Umbilical cord (tissue), 2 donors: ENCODE data around the gene EGR1. TPM values are rescaled to one million over a fixed set of nuclear protein-coding genes. Genes with fewer than 3 reads are reported as not detected.

Experiments
- DNase-seq: peaks from one replicate; pipeline ENCODE4 v3.0.0-alpha.2; 2015; ENCODE audit warnings: low spot score
- total RNA-seq: library from RNA; depleted of rRNA; stranded (reverse); fragments of >200 nt; gene quantifications from one replicate; pipeline ENCODE4 v1.2.3, GENCODE V29; 2014; ENCODE audit warnings: low replicate concordance; ENCODE audit not compliant: insufficient read depth

The EGR1 gene
- 24.1 TPM for total RNA-seq

- DNase-seq: peak; percentile 97
These were observed at the start of gene EGR1 for GRCh38 chr5:138465261-138466124. TSS of gene EGR1 (plus strand) at chr5:138465479. CDS start at chr5:138465762, 283 bp downstream.

GRCh38 chr5:138418444-138418843 lies 46.8 kb upstream of the EGR1 start:
- no peak for DNase-seq

DNA sequence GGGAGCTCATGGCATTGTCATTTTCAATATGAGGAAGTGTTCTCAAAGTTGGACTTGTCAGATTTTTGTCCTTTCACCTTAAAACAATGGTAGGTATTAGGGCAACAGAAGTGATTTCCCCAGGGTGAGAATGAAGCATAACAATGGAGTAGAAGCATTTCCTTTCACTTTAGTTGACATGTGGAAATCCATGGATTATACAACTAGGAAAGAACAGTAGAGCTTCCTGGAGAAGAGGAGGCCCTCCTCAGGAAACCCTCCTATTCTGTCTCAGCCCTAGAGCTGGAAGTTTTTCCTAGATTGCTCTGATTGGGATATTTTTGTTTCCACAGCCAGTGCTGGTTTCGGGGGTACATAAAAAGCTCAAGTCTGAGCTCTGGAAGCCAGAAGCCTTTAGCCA lies 40.2 kb upstream of the EGR1 start:
- DNase-seq: no peak

DNA sequence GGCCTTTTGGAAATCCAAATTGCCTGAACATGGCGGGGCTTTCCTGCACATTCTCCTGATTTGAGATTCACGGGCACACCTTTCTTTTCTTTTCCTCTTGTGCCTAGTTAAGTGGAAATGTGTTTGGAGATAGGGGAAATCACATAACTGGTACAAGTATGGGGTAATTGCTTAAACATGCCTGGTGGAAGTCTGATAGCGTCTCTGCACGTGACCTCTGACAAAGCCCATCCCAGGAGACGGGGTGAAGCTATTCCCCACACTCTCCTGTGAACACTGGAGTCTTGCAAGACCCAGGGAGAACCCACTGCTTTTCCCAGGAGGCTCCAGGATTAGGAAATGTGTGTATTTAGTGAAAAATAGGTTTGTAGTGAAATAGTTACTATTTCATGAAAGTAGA lies 29.3 kb upstream of the EGR1 start:
- DNase-seq: no peak

GRCh38 chr5:138438003-138438723 lies 27.1 kb upstream of the EGR1 start:
- no peak for DNase-seq

GRCh38 chr5:138438724-138439476 lies 26.4 kb upstream of the EGR1 start, which contains the start of gene REEP2:
TSS of gene REEP2 (plus strand) at chr5:138439057. CDS start at chr5:138439209, 152 bp downstream.
- peak; percentile 35 for DNase-seq

DNA sequence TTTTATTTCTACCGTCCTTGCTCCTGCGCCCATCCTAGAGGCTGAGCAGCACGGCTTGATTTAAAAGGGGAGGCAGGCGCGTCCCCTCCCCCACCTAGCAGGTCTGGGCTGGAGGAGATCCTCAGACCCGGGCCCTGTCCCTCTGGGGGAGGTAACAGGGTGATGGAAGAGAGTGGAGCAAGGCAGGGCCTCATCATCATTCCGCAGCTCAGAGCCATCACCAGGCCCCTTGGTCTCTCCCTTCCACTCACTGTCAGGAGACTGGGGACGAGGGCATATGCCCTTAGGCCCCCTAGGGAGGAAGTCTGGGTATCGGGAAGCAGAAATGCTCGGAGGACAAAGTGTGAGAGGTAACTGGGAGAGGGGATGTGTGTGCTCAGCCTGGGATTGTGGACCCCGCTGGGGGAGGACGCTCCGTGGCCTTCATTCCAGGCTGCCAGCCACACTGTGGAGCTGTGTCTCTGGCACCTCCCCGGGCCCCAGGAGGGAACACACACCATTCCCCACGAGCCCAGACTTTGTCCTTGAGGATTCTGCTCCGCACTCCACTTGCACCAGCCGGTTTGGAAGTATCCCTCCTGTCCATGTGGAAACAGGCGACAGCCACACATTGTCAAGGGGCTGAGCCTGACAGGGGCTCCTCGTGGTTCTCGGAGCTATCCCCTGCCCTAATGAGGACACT lies 25.7 kb upstream of the EGR1 start:
- DNase-seq: no peak

DNA sequence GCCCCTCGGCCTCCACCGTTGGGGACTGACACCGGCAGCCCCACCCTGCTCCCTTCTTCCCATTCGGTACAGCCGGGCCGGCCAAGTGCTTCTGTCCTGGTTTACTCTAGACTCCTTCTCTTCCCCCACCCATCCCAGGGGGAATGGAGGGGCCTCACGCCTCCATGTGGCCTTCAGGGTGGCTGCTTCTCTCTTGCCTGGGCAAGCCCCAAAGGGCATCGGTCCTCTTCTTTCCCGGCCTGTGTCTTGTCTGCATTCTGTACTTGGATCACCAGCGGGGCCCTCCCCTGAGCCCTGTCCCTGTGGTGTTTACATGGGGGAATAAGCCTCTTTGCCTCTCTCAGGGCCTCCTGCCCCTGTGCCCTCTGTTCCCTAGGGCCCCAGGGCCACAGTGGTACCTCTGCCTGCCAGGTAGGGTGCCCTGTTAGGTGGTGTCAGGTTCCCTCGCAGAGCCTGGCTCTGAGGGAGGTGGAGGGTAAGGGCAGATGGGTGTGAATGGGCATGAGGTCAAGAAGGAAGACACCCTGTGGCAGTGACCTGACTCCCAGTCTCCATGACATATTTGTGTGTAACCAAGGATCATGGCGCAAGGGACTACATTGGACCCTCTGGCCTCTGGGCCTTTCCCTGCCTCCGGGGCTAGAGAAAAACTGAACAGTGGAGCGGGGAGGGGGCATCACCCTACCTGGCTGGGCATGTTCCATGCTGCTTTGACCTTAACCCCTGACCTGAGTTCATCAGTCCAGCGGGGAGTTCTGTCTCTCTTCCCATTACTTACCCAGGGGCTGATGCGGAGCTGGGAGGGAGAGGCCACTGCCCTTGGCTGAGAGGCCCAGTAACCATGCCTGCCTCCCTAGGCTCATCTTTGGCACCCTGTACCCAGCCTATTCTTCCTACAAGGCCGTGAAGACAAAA lies 24.9 kb upstream of the EGR1 start:
- no peak for DNase-seq

- no peak for DNase-seq
These were observed 24.1 kb upstream of the EGR1 start for GRCh38 chr5:138441221-138441620.

DNA sequence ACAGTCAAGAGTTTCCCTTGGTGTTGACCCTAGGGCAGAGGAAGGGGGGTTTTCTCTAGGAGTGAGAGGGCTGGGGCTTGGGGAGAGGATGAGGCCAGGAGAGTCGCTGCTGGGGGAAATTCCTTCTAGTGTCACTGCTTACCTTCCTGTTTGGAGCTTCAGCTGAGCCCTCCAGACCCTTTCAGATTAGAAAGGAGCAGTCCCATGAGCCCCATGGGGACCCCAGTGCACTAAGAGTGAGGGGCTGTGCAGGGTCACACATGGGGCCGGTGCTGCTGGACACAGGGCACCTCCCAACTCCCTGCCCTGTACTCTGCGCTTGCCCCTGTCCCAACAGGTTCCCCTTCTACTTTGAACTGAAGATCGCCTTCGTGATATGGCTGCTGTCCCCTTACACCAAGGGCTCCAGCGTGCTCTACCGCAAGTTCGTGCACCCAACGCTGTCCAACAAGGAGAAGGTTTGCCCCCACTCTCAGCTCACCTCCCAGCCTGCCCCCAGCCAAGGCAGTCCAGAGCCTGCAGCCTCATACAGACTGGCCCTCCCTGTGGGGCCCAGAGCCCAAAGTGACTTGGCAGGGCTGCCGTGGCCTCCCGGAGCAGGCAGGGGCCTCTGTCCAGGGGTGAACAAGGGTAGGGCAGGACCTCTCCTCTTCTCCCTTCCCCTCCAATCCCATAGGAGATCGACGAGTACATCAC lies 21.1 kb upstream of the EGR1 start:
- DNase-seq: no peak

DNA sequence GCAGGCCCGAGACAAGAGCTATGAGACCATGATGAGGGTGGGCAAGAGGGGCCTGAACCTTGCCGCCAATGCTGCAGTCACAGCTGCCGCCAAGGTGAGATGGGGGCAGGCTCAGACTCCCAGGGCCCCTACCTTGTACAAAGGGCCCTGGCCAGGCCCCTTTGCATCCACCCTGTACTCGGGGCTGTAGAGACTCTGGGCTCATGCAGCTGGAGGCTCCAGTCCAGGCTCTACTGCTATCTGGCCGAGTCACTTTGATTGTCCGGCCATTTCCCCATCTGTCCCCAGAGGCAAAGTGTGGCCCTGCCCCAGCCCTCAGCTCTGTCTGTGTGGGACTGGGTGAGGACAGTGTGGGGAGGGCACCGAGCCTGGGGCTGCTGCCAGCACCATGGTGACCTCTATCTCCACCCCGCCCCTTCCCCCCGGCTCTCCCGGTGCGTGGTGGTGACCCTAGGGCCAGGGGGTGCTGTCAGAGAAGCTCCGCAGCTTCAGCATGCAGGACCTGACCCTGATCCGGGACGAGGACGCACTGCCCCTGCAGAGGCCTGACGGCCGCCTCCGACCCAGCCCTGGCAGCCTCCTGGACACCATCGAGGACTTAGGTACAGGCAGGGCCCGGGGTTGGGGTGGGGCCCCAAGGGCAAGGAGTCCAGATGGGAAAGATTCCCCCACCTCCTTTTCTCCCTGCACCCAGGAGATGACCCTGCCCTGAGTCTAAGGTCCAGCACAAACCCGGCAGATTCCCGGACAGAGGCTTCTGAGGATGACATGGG lies 20.3 kb upstream of the EGR1 start:
- DNase-seq: no peak

- no peak for DNase-seq
These were observed 19.6 kb upstream of the EGR1 start for GRCh38 chr5:138445547-138446271.

DNA sequence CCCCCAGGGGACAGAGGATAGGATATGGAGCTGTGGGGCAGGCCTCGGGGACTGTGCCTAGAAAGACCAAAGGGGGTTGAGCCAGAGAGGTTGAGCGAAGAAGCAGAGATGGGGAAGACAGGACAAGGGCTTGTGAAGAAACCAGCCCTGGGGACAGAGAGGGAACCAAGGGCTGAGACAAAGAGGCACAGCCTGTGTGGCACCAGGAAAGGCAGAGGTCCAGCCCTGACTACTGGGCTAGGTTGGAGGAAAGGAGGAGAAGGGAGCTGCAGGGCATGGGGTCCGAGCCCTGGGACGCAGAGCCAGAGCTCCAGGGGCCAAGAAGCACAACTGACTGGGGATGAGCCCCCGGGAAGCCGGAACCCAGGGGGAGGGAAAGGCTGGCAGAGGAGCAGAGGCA lies 17.2 kb upstream of the EGR1 start:
- DNase-seq: no peak

GRCh38 chr5:138448481-138449398 lies 16.5 kb upstream of the EGR1 start:
- no peak for DNase-seq

DNA sequence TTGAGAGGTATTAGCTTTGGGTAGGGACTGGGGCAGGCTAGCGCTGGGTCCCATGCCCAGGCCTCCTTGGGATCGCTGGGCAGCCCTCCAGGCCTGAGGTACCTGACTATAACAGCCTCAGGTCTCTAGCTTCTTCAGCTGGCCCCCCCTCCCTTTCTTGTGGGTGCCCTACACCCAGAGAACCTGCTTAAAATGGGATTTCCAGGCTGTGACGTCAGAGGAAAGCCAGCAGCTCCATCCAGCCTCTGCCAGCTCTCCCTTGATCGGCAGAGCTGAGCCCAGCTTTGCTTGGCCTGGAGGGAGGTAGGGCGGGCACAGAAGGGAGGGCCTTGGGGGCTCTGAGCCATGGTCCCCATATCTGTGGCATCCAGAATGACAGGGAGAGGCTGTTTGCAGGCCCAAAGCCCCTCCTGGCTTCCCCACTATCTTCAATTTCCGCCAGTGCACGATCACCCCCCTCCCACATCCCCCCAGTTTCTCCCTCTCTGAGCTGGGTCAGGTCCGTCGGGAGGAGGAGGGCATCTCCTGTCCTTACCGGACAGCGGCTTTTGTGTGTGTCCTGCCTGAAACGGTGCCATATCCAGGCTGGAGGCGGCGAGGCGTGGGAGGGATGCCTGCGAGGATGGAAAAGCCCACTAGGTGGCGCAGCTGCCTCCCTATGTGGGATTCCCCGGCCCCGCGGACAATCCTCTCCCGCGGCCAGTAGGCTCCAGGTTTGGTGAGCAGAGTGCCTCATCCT lies 15.6 kb upstream of the EGR1 start:
- DNase-seq: peak; percentile 82

GRCh38 chr5:138450971-138451370 lies 14.3 kb upstream of the EGR1 start:
- DNase-seq: no peak
